ENCODE measurements around the gene COPS4. TPM values are rescaled to one million over a fixed set of nuclear protein-coding genes. Genes with fewer than 3 reads are reported as not detected.

The COPS4 gene
- total and polyA plus RNA-seq, 10 of the 15 experiments (the other 5 are each of a cell fraction or from before 2014, with no cell fraction given), result 34.2 to 159 (median 66.7) TPM

DNA sequence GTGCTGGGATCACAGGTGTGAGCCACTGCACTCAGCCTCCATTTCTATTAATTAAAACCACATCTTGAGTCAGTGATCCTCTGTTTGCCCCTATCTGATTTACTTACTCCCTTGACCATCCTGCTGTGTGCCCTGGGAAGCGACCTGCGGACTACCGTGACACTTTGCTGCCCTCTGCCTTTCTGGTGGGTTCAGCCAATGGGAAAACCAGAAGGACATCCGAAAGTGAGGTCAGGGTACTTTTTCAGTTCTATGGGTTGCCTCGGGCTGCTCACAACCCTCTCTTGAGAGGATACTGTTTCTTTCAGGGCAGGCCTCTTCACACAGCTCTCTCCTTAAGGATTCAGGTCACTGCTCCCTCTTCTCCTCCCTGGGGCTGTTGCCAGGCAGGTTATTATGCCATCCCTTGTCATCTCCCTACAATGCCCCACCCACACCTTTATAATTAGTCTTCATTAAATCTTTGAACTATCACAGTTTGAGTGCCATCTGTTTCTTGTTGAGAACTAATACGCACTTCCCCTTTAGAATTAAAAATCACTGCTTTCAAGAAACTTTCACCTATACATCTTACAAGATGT, 58.2 kb downstream of the COPS4 start:
- intact Hi-C loops (cut with micrococcal nuclease; ENCODE audit: unreplicated experiment) (no loop called here), in situ Hi-C loops (cut with MboI) (no loop called here)
- ChIA-PET POLR2A (no interaction called here), SMC1A (ENCODE audit: uncharacterized antibody, unreplicated experiment) (interaction anchor here (0.5 to 1.8 kb wide), 5 partner anchors 18 to 187 kb away, joined by 3 to 11 read pairs (median 5); no protein-coding TSS in a partner anchor), RAD21 (ENCODE audit: unreplicated experiment) (interaction anchor here (1.2 to 1.4 kb wide), 2 partner anchors 8 to 19 kb away, joined by 3 to 4 read pairs; no protein-coding TSS in a partner anchor), CTCF (interaction anchor here (0.7 to 1.2 kb wide), 2 partner anchors 12 to 20 kb away, joined by 3 read pairs; no protein-coding TSS in a partner anchor)
- Histone ChIP-seq H3K27ac (ENCODE audit: control insufficient read depth, insufficient read depth) (no peak overlapping the region), H3K36me3 (ENCODE audit: control insufficient read depth in 2 of 2, insufficient read depth in 2 of 2, low read length in 1 of 2) (peaks cover 12 to 43% of the 10 kb centered on the region in 2 experiments), H3K9ac (ENCODE audit: control insufficient read depth, insufficient read depth, low read length) (no peak overlapping the region), H3K79me2 (ENCODE audit: control insufficient read depth, insufficient read depth, low read length) (peaks cover 4% of the 10 kb centered on the region), H3K4me3 (no peak overlapping the region), H4K20me1 (ENCODE audit: control insufficient read depth, insufficient read depth) (no peaks in the 10 kb centered on the region), H2AFZ (ENCODE audit: control insufficient read depth, low read depth, low read length) (no peak overlapping the region), H3K27me3 (replicated peaks in 1 of 2; ENCODE audit: control insufficient read depth in 2 of 2, insufficient read depth in 2 of 2, low read length in 1 of 2) (no peaks in the 10 kb centered on the region), H3K4me2 (ENCODE audit: control insufficient read depth, insufficient read depth) (no peak overlapping the region), H3K9me3 (replicated peaks; ENCODE audit: control insufficient read depth, insufficient read depth, low read length) (no peaks in the 10 kb centered on the region; the same call in 2 of the 3 replicates), H3K4me1 (ENCODE audit: control insufficient read depth, insufficient read depth, low read length) (no peaks in the 10 kb centered on the region)
- no peak; the same call in 2 of the 3 replicates for ATAC-seq
- 0 out of 2 replicates have a peak, but pooled peaks have one; percentile 50 for TF ChIP-seq POLR2AphosphoS5 (IDR thresholded peaks at IDR 0.05; ENCODE audit: low read length)
- no peak for TF ChIP-seq CREB1 (IDR thresholded peaks at IDR 0.05; ENCODE audit: low read depth)
- no peak for TF ChIP-seq EZH2 (IDR thresholded peaks at IDR 0.05; ENCODE audit: borderline replicate concordance, control insufficient read depth, low read depth, low read length)
- TF ChIP-seq GATAD2B (conservative IDR thresholded peaks at IDR 0.05; ENCODE audit: low read depth), result no peak
- no TSS peak for BruUV-seq (replicated peaks)
- 86% methylated on average over 6 of the region's 6 CpGs for WGBS (ENCODE audit: insufficient coverage, insufficient replicate concordance, low lambda C conversion rate, missing lambda C conversion rate)
- FAIRE-seq, result no peak
- no peak for DNase-seq (ENCODE audit: low read depth, low spot score)

DNA sequence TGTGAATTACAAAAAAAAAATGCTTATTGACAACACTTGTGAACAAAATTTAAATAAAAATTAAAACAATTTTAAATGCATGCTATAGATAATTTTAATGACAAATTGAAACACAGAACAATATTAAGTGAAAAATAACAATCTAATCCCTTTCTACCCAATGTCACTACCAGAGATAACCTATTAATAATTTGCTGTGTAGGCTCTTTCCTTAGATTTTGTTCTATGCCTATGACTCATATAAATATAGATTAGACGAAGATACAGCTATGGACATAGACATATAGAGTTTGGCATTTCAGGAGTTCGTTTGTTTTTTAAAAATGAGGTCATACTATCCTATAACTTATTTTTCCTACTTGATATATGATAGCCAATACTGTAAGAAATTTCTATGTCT, 61.4 kb downstream of the COPS4 start:
- FAIRE-seq, result no peak
- intact Hi-C loops (cut with micrococcal nuclease; ENCODE audit: unreplicated experiment), result no loop called here
- BruUV-seq (replicated peaks), result no TSS peak
- ChIA-PET CTCF (interaction anchor here (1.0 to 2.6 kb wide), 6 partner anchors 12 to 187 kb away, joined by 3 to 13 read pairs (median 7); no protein-coding TSS in a partner anchor), RAD21 (ENCODE audit: unreplicated experiment) (interaction anchor here (1.7 kb wide), 2 partner anchors 22 to 122 kb away, joined by 5 read pairs; no protein-coding TSS in a partner anchor), POLR2A (interaction anchor here (0.6 to 1.5 kb wide), 4 partner anchors 8 to 387 kb away, joined by 3 to 5 read pairs (median 4); no protein-coding TSS in a partner anchor), SMC1A (ENCODE audit: uncharacterized antibody, unreplicated experiment) (interaction anchor here (1.0 to 2.9 kb wide), 9 partner anchors 10 to 164 kb away, joined by 3 to 18 read pairs (median 4); no protein-coding TSS in a partner anchor)
- DNase-seq (ENCODE audit: low read depth, low spot score), result no peak
- Histone ChIP-seq H3K4me3 (no peak overlapping the region), H3K4me1 (ENCODE audit: control insufficient read depth, insufficient read depth, low read length) (no peaks in the 10 kb centered on the region), H3K9me3 (replicated peaks; ENCODE audit: control insufficient read depth, insufficient read depth, low read length) (peaks cover 1% of the 10 kb centered on the region; the same call in 2 of the 3 replicates), H4K20me1 (ENCODE audit: control insufficient read depth, insufficient read depth) (no peaks in the 10 kb centered on the region), H3K4me2 (ENCODE audit: control insufficient read depth, insufficient read depth) (no peak overlapping the region), H3K9ac (ENCODE audit: control insufficient read depth, insufficient read depth, low read length) (no peak overlapping the region), H3K27me3 (replicated peaks in 1 of 2; ENCODE audit: control insufficient read depth in 2 of 2, insufficient read depth in 2 of 2, low read length in 1 of 2) (no peaks in the 10 kb centered on the region), H3K79me2 (ENCODE audit: control insufficient read depth, insufficient read depth, low read length) (peaks cover 10% of the 10 kb centered on the region), H3K27ac (ENCODE audit: control insufficient read depth, insufficient read depth) (no peak overlapping the region), H2AFZ (ENCODE audit: control insufficient read depth, low read depth, low read length) (no peak overlapping the region), H3K36me3 (ENCODE audit: control insufficient read depth in 2 of 2, insufficient read depth in 2 of 2, low read length in 1 of 2) (peaks cover 5 to 33% of the 10 kb centered on the region in 2 experiments)
- 88% methylated on average over 2 of the region's 2 CpGs for WGBS (ENCODE audit: insufficient coverage, insufficient replicate concordance, low lambda C conversion rate, missing lambda C conversion rate)
- no peak for ATAC-seq
- in situ Hi-C loops (cut with MboI), result no loop called here
- TF ChIP-seq RAD51 (IDR thresholded peaks at IDR 0.05) (no peak), ZNF207 (IDR thresholded peaks at IDR 0.05; ENCODE audit: borderline replicate concordance) (no peak), PAX5 (IDR thresholded peaks at IDR 0.05; ENCODE audit: borderline replicate concordance, low read depth, low read length) (no peak), CREB1 (IDR thresholded peaks at IDR 0.05; ENCODE audit: low read depth) (no peak), ZBED1 (IDR thresholded peaks at IDR 0.05; ENCODE audit: borderline replicate concordance) (no peak), KDM1A (IDR thresholded peaks at IDR 0.05; ENCODE audit: borderline replicate concordance) (no peak), POU2F2 (IDR thresholded peaks at IDR 0.05; ENCODE audit: borderline replicate concordance, low read depth, low read length) (no peak), RCOR1 (conservative IDR thresholded peaks at IDR 0.05; ENCODE audit: low read depth, low read length) (no peak)
- TF ChIP-seq, protein P1, sequence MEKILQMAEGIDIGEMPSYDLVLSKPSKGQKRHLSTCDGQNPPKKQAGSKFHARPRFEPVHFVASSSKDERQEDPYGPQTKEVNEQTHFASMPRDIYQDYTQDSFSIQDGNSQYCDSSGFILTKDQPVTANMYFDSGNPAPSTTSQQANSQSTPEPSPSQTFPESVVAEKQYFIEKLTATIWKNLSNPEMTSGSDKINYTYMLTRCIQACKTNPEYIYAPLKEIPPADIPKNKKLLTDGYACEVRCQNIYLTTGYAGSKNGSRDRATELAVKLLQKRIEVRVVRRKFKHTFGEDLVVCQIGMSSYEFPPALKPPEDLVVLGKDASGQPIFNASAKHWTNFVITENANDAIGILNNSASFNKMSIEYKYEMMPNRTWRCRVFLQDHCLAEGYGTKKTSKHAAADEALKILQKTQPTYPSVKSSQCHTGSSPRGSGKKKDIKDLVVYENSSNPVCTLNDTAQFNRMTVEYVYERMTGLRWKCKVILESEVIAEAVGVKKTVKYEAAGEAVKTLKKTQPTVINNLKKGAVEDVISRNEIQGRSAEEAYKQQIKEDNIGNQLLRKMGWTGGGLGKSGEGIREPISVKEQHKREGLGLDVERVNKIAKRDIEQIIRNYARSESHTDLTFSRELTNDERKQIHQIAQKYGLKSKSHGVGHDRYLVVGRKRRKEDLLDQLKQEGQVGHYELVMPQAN (conservative IDR thresholded peaks at IDR 0.05), result no peak

Measured in GM12878 (cell line).